ENCODE results near the gene CACHD1.

- no peak for TF ChIP-seq CTCF (IDR thresholded peaks at IDR 0.05 in 8 of 11, conservative IDR thresholded peaks at IDR 0.05 in 3 of 11)
- no peak for TF ChIP-seq POLR2A (IDR thresholded peaks at IDR 0.05)
- TF ChIP-seq POLR2AphosphoS5 (IDR thresholded peaks at IDR 0.05) = no peak
These were observed 54.7 kb downstream of the CACHD1 start for GRCh38 chr1:64524614-64525013.
